Measurements from ENCODE around the gene UFD1.

The UFD1 gene

GRCh38 chr22:19520007-19520406 is 41.0 kb upstream of the UFD1 start:
- Mint-ChIP-seq H3K27ac (no peak overlapping the region), H3K36me3 (peaks cover 21% of the 10 kb centered on the region), H3K27me3 (peaks cover 25% of the 10 kb centered on the region), H3K4me3 (no peak overlapping the region), H3K9me3 (no peaks in the 10 kb centered on the region), H3K4me1 (peaks cover 18% of the 10 kb centered on the region)
- DNase-seq: no peak
- CTCF ChIA-PET: no interaction called here

- peaks cover 17% of the 10 kb centered on the region for H3K4me1 Mint-ChIP-seq
- peaks cover 26% of the 10 kb centered on the region for H3K36me3 Mint-ChIP-seq
- H3K4me3 Mint-ChIP-seq: no peak overlapping the region
- CTCF ChIA-PET: no interaction called here
- peaks cover 18% of the 10 kb centered on the region for H3K27me3 Mint-ChIP-seq
- H3K27ac Mint-ChIP-seq: no peak overlapping the region
- no peak for DNase-seq
- no peaks in the 10 kb centered on the region for H3K9me3 Mint-ChIP-seq
These were observed 40.3 kb upstream of the UFD1 start for GRCh38 chr22:19519041-19519926.

- H3K4me3 Mint-ChIP-seq: no peak overlapping the region
- H3K27me3 Mint-ChIP-seq: peaks cover 11% of the 10 kb centered on the region
- no peak for DNase-seq
- no peak overlapping the region for H3K27ac Mint-ChIP-seq
- H3K9me3 Mint-ChIP-seq: no peaks in the 10 kb centered on the region
- peaks cover 15% of the 10 kb centered on the region for H3K4me1 Mint-ChIP-seq
- CTCF ChIA-PET: no interaction called here
- peaks cover 33% of the 10 kb centered on the region for H3K36me3 Mint-ChIP-seq
These were observed 39.6 kb upstream of the UFD1 start for GRCh38 chr22:19518635-19519034.

DNA sequence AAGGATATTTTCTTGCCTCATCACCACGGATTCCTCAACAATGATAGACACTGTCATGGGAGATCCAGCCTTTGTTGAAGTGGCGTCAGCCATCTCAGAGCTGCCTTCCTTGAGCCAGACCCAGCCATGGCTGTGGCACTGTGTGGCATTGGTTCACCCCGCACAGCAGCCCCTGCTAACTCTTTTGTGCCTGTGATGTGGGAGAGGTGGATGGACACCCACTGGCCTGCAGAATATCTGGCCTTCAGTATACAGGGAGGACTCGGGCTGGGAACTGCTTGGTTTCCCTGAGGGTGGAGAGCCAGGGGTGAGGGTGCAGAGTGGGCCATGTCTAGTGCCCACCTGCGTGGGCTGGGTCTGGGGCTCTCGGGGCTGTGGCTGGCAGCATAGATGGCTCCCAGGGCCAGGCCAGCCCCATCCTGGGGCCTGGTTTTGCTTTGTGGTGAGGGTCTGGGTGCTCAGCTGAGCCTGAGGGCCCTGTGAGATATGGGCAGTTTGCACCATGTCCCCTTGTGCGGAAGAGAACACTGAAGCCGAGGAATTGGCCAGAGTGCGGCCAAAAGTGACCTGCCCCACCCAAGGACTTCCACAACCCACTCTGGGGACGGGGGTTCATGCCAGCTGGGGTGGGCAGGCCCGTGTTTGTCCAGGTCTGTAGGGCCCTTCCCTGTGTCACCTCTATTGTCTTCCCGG is 39.1 kb upstream of the UFD1 start:
- no peak overlapping the region for H3K4me3 Mint-ChIP-seq
- no peaks in the 10 kb centered on the region for H3K9me3 Mint-ChIP-seq
- no peak for DNase-seq
- H3K4me1 Mint-ChIP-seq: peaks cover 11% of the 10 kb centered on the region
- peaks cover 38% of the 10 kb centered on the region for H3K36me3 Mint-ChIP-seq
- H3K27ac Mint-ChIP-seq: no peak overlapping the region
- peaks cover 6% of the 10 kb centered on the region for H3K27me3 Mint-ChIP-seq
- CTCF ChIA-PET: no interaction called here

- peaks cover 7% of the 10 kb centered on the region for H3K4me1 Mint-ChIP-seq
- H3K4me3 Mint-ChIP-seq: no peak overlapping the region
- peaks cover 46% of the 10 kb centered on the region for H3K36me3 Mint-ChIP-seq
- no peak for DNase-seq
- H3K27ac Mint-ChIP-seq: no peak overlapping the region
- CTCF ChIA-PET: no interaction called here
- no peaks in the 10 kb centered on the region for H3K9me3 Mint-ChIP-seq
- no peaks in the 10 kb centered on the region for H3K27me3 Mint-ChIP-seq
These were observed 38.1 kb upstream of the UFD1 start for GRCh38 chr22:19517171-19517500.

- Mint-ChIP-seq H3K4me1 (peaks cover 7% of the 10 kb centered on the region), H3K4me3 (no peak overlapping the region), H3K27ac (no peak overlapping the region), H3K9me3 (no peaks in the 10 kb centered on the region), H3K36me3 (peaks cover 46% of the 10 kb centered on the region), H3K27me3 (no peaks in the 10 kb centered on the region)
- CTCF ChIA-PET: interaction anchor here (1.1 kb wide), 1 partner anchor 113 kb away, joined by 4 read pairs; no protein-coding TSS in a partner anchor
- DNase-seq: no peak
These were observed 37.6 kb upstream of the UFD1 start for GRCh38 chr22:19516378-19517170.

GRCh38 chr22:19515654-19516377 is 36.8 kb upstream of the UFD1 start:
- peaks cover 51% of the 10 kb centered on the region for H3K36me3 Mint-ChIP-seq
- CTCF ChIA-PET: interaction anchor here (1.1 kb wide), 1 partner anchor 113 kb away, joined by 4 read pairs; no protein-coding TSS in a partner anchor
- H3K27ac Mint-ChIP-seq: peak overlapping the region; percentile 47
- H3K4me3 Mint-ChIP-seq: no peak overlapping the region
- no peaks in the 10 kb centered on the region for H3K27me3 Mint-ChIP-seq
- H3K9me3 Mint-ChIP-seq: no peaks in the 10 kb centered on the region
- peaks cover 7% of the 10 kb centered on the region for H3K4me1 Mint-ChIP-seq
- DNase-seq: no peak

DNA sequence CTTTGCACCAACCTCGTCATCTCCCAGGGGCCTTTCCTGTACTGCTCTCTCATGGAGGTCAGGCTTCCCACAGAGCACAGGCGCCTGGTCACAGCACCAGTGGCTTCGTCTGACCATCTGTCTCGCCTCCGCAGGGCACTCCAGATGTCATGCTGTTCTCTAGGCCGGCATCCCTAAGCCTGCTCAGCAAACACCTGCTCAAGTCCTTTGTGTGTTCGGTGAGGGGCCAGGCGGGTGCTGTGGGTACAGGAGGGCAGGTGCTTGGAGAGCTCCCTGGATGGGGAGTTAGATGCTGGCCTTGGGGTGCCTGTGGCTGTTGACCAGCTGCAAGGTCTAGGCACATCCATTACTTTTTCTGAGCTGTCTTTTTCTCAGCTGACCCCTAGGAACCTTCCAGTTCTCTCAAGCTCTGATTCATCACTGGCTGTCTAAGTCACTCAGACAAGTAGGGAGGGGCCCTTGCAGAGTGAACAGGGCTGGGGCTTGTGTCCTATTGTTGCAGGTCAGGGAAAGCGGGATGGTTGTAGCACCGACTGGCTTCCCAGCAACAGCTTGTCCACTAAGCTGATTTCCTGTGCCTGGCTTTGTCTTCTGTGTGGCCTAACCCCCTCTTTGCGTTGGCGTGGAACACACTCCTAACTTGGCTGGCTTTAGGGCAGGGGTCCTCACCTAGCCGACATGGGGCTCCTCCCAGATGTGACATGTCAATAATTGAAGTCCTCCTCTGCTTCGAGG is 36.0 kb upstream of the UFD1 start:
- H3K27me3 Mint-ChIP-seq: no peaks in the 10 kb centered on the region
- peak overlapping the region; percentile 80 for H3K27ac Mint-ChIP-seq
- no peak overlapping the region for H3K4me3 Mint-ChIP-seq
- H3K36me3 Mint-ChIP-seq: peaks cover 51% of the 10 kb centered on the region
- CTCF ChIA-PET: interaction anchor here (0.7 kb wide), 1 partner anchor 19 kb away, joined by 3 read pairs; no protein-coding TSS in a partner anchor
- H3K4me1 Mint-ChIP-seq: peaks cover 7% of the 10 kb centered on the region
- no peaks in the 10 kb centered on the region for H3K9me3 Mint-ChIP-seq
- no peak for DNase-seq

- CTCF ChIA-PET: no interaction called here
- Mint-ChIP-seq H3K4me1 (peaks cover 7% of the 10 kb centered on the region), H3K36me3 (peaks cover 54% of the 10 kb centered on the region), H3K27me3 (no peaks in the 10 kb centered on the region), H3K4me3 (no peak overlapping the region), H3K9me3 (no peaks in the 10 kb centered on the region), H3K27ac (no peak overlapping the region)
- DNase-seq: no peak
These were observed 34.8 kb upstream of the UFD1 start for GRCh38 chr22:19513823-19514222.

- H3K27me3 Mint-ChIP-seq: no peaks in the 10 kb centered on the region
- no peaks in the 10 kb centered on the region for H3K9me3 Mint-ChIP-seq
- CTCF ChIA-PET: no interaction called here
These were observed 31.9 kb upstream of the UFD1 start for GRCh38 chr22:19510919-19511341.

DNA sequence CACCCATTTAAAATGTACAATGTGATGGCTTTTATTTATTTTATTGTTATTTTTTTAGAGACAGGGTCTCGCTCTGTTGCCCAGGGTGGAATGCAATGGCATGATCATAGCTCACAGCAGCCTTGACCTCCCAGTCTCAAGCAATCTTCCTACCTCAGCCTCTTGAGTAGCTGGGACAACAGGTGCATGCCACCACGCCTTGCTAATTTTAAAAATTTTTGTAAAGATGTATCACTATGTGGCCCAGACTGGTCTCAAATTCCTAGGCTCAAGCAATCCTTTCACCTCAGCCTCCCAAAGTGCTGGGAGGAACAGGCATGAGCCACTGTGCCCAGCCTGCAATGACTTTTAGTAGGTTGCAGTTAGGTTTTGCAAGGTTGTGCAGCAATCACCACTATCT is 30.9 kb upstream of the UFD1 start:
- no peak overlapping the region for H3K27ac Mint-ChIP-seq
- H3K27me3 Mint-ChIP-seq: no peaks in the 10 kb centered on the region
- H3K9me3 Mint-ChIP-seq: no peaks in the 10 kb centered on the region
- peaks cover 22% of the 10 kb centered on the region for H3K4me1 Mint-ChIP-seq
- no peak overlapping the region for H3K4me3 Mint-ChIP-seq
- CTCF ChIA-PET: no interaction called here
- no peak for DNase-seq
- H3K36me3 Mint-ChIP-seq: peaks cover 63% of the 10 kb centered on the region

More at GRCh38 chr22:19510919-19511341, 31.9 kb upstream of the UFD1 start:
- Mint-ChIP-seq H3K4me1 (peaks cover 12% of the 10 kb centered on the region), H3K4me3 (no peak overlapping the region), H3K36me3 (peaks cover 60% of the 10 kb centered on the region), H3K27ac (no peak overlapping the region)
- no peak for DNase-seq

DNA sequence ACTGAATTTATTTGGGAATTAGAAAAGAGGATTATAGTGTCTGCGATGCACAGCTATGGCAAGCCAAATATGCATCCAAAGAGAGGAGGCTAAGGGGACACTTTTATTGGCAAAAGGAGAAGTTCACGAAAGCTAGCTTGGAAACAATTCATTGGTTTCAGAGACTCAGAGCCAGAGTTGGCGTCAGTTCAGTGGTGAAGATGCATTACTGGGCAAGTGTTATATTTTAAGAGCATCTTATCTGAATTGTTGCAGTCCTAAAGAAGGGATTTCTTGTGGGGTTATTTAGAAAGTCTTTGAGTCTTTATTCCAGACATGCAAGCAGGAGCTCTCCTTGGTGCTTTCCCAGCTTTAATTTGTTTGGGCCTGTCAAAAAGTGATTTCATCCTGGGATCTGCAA is 30.2 kb upstream of the UFD1 start:
- CTCF ChIA-PET: no interaction called here
- Mint-ChIP-seq H3K4me1 (peaks cover 25% of the 10 kb centered on the region), H3K27me3 (no peaks in the 10 kb centered on the region), H3K27ac (peak overlapping the region; percentile 25), H3K36me3 (peaks cover 61% of the 10 kb centered on the region), H3K9me3 (no peaks in the 10 kb centered on the region), H3K4me3 (no peak overlapping the region)
- DNase-seq: no peak

GRCh38 chr22:19508024-19508776 is 29.2 kb upstream of the UFD1 start:
- H3K36me3 Mint-ChIP-seq: peaks cover 58% of the 10 kb centered on the region
- H3K27me3 Mint-ChIP-seq: no peaks in the 10 kb centered on the region
- H3K9me3 Mint-ChIP-seq: no peaks in the 10 kb centered on the region
- peak overlapping the region; percentile 76 for H3K27ac Mint-ChIP-seq
- DNase-seq: no peak
- peaks cover 31% of the 10 kb centered on the region for H3K4me1 Mint-ChIP-seq
- H3K4me3 Mint-ChIP-seq: no peak overlapping the region
- CTCF ChIA-PET: interaction anchor here (1.1 kb wide), 1 partner anchor 122 kb away, joined by 4 read pairs; no protein-coding TSS in a partner anchor

Measured in activated naive CD4-positive, alpha-beta T cell treated with anti-CD3 and anti-CD28 coated beads, Interleukin-2, amount 10 ng/mL, durations not matched to agents 7 days and 5 days (primary cell).